Measurements from ENCODE around the gene KANSL3.

DNA sequence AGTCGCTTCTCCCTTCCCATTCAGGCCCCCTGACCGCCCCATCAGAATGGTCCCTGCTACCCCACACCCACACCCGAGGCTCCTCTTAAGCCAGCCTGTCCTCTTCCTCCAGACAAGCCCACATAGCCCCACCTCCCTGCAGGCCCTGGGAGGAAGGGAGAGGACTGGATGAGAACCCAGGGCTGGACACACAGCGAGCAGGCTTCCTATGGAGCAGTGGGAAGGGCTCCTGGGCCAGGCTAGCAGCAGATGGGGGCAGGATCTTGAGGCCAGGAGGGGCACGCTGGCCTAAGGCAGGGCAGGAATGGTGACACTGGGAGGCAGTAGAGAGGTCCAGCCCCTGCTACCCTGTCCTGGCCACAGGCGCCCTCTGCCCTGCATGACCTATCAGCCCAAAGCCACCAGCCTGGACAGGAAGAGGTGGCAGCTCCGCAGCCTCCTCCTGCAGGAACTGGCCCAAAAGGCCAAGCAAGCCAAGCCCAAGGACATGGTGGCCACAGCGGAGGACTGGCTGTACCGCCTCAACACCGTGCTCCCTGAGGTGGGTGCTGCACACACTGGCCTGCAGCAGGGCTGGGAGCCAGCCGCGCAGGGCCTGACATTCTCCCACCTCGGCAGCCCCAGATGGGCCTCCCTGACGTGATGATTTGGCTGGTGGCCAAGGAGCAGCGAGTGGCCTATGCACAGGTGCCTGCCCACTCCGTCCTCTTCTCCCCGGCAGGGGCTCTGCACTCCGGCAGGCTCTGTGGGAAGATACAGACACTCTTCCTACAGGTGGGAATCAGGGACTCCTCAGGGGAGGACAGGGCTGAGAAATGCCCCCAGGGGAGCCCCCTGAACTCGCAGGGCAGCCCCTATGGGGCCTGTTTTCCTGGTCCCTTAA, 47.7 kb upstream of the KANSL3 start:
- TF ChIP-seq ESRRG (CRISPR knock-in tag; IDR thresholded peaks at IDR 0.05) (no peak), CSDC2 (CRISPR knock-in tag; IDR thresholded peaks at IDR 0.05) (no peak), RARB (CRISPR knock-in tag; IDR thresholded peaks at IDR 0.05) (no peak), ZFP30 (CRISPR knock-in tag; IDR thresholded peaks at IDR 0.05) (no peak), ISL1 (CRISPR knock-in tag; IDR thresholded peaks at IDR 0.05) (no peak), ZNF70 (CRISPR knock-in tag; IDR thresholded peaks at IDR 0.05) (no peak), ZNF565 (CRISPR knock-in tag; conservative IDR thresholded peaks at IDR 0.05; ENCODE audit: low read depth) (no peak)
- TF ChIP-seq, protein P1, sequence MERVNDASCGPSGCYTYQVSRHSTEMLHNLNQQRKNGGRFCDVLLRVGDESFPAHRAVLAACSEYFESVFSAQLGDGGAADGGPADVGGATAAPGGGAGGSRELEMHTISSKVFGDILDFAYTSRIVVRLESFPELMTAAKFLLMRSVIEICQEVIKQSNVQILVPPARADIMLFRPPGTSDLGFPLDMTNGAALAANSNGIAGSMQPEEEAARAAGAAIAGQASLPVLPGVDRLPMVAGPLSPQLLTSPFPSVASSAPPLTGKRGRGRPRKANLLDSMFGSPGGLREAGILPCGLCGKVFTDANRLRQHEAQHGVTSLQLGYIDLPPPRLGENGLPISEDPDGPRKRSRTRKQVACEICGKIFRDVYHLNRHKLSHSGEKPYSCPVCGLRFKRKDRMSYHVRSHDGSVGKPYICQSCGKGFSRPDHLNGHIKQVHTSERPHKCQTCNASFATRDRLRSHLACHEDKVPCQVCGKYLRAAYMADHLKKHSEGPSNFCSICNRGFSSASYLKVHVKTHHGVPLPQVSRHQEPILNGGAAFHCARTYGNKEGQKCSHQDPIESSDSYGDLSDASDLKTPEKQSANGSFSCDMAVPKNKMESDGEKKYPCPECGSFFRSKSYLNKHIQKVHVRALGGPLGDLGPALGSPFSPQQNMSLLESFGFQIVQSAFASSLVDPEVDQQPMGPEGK (CRISPR knock-in tag; IDR thresholded peaks at IDR 0.05; ENCODE audit: borderline replicate concordance), result no peak
- TF ChIP-seq, protein P2, sequence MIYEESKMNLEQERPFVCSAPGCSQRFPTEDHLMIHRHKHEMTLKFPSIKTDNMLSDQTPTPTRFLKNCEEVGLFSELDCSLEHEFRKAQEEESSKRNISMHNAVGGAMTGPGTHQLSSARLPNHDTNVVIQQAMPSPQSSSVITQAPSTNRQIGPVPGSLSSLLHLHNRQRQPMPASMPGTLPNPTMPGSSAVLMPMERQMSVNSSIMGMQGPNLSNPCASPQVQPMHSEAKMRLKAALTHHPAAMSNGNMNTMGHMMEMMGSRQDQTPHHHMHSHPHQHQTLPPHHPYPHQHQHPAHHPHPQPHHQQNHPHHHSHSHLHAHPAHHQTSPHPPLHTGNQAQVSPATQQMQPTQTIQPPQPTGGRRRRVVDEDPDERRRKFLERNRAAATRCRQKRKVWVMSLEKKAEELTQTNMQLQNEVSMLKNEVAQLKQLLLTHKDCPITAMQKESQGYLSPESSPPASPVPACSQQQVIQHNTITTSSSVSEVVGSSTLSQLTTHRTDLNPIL (CRISPR knock-in tag; IDR thresholded peaks at IDR 0.05; ENCODE audit: low read depth), result no peak
